PC-9 (cell line): ENCODE data around the gene SIRT1.

Experiments
- CTCF ChIP-seq: fragments of 200-600 bp; sonication (generic); conservative IDR thresholded peaks from 2 replicates; pipeline ENCODE4 v1.6.1; 2017; ENCODE audit warnings: mixed run types, antibody characterized with exemption, mild to moderate bottlenecking, moderate library complexity
- EZH2 ChIP-seq: fragments of 200-600 bp; sonication (generic); IDR thresholded peaks from 2 replicates; pipeline ENCODE4 v1.8.0; 2017; ENCODE audit warnings: antibody characterized with exemption, low read depth

- TF ChIP-seq CTCF (no peak), EZH2 (no peak)
Observed at GRCh38 chr10:67836972-67837371, 47.5 kb upstream of the SIRT1 start.
